PFSK-1 (cell line): Measurements from ENCODE around the gene CFAP74.

ENCODE experiments used
- FOXP2 ChIP-seq: optimal IDR thresholded peaks from 2 replicates; pipeline ENCODE3; 2011; ENCODE audit warnings: borderline replicate concordance, control low read depth, inconsistent platforms; ENCODE audit not compliant: insufficient read depth; ENCODE audit errors: extremely low read length, extremely low read depth
- POLR2AphosphoS5 ChIP-seq: IDR thresholded peaks from 2 replicates; pipeline ENCODE4 v1.6.1; 2012; ENCODE audit warnings: low read depth, mild to moderate bottlenecking, control low read depth, low read length, moderate library complexity
- REST ChIP-seq, 2 experiments: IDR thresholded peaks; 2 replicates each; pipeline versions ENCODE4 v1.6.1 to v1.8.0; 2011 to 2012; ENCODE audit warnings: low read depth in 2 of 2, low read length in 2 of 2, control low read depth in 1 of 2, inconsistent platforms in 1 of 2, mild to moderate bottlenecking in 1 of 2, moderate library complexity in 1 of 2; ENCODE audit not compliant: insufficient read depth in 1 of 2
- SIN3A ChIP-seq: IDR thresholded peaks from 2 replicates; pipeline ENCODE4 v1.6.1; 2012; ENCODE audit warnings: mild to moderate bottlenecking, low read length, moderate library complexity, borderline replicate concordance; ENCODE audit not compliant: insufficient read depth
- TAF1 ChIP-seq: IDR thresholded peaks from 2 replicates; pipeline ENCODE4 v1.6.1; 2012; ENCODE audit warnings: low read length, control low read depth, borderline replicate concordance; ENCODE audit not compliant: insufficient read depth

- TF ChIP-seq SIN3A: no peak
- TF ChIP-seq POLR2AphosphoS5: no peak
- TF ChIP-seq REST (IDR thresholded peaks at IDR 0.05; ENCODE audit: insufficient read depth in 1 of 2, low read depth in 2 of 2, low read length in 2 of 2): no peak
- no peak for TF ChIP-seq TAF1
- no peak for TF ChIP-seq FOXP2
These were observed 18.0 kb upstream of the CFAP74 start for GRCh38 chr1:2021550-2021949.
